ENCODE results near the gene FOXP1.

- TF ChIP-seq POLR2A (IDR thresholded peaks at IDR 0.05), result no peak
- TF ChIP-seq, protein P1, sequence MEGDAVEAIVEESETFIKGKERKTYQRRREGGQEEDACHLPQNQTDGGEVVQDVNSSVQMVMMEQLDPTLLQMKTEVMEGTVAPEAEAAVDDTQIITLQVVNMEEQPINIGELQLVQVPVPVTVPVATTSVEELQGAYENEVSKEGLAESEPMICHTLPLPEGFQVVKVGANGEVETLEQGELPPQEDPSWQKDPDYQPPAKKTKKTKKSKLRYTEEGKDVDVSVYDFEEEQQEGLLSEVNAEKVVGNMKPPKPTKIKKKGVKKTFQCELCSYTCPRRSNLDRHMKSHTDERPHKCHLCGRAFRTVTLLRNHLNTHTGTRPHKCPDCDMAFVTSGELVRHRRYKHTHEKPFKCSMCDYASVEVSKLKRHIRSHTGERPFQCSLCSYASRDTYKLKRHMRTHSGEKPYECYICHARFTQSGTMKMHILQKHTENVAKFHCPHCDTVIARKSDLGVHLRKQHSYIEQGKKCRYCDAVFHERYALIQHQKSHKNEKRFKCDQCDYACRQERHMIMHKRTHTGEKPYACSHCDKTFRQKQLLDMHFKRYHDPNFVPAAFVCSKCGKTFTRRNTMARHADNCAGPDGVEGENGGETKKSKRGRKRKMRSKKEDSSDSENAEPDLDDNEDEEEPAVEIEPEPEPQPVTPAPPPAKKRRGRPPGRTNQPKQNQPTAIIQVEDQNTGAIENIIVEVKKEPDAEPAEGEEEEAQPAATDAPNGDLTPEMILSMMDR (IDR thresholded peaks at IDR 0.05), result no peak
- TF ChIP-seq EP300 (IDR thresholded peaks at IDR 0.05), result no peak
Observed at GRCh38 chr3:71101014-71101413, 482.5 kb downstream of the FOXP1 start.
